EH (cell line): ENCODE data around the gene HSPB8.
A peak's percentile ranks its signal among the peaks of the same experiment; 100 is the strongest.
"Not testable (repeated sequence)": the region's sequence is repeated elsewhere in the genome, so short reads cannot be mapped to it uniquely, and the experiment has no call there.

ENCODE experiments used
- DNase-seq: peaks from one replicate; pipeline ENCODE4 v3.0.0-alpha.2; 2015; ENCODE audit warnings: low read depth

The HSPB8 gene

GRCh38 chr12:119206348-119207062 is 27.8 kb downstream of the HSPB8 start:
- DNase-seq: no peak

GRCh38 chr12:119207063-119207560 is 28.4 kb downstream of the HSPB8 start:
- no peak for DNase-seq

GRCh38 chr12:119208626-119209061 is 29.9 kb downstream of the HSPB8 start:
- DNase-seq: peak; percentile 33

- no peak for DNase-seq
These were observed 33.2 kb downstream of the HSPB8 start for GRCh38 chr12:119211884-119212283.

- DNase-seq: no peak
These were observed 37.4 kb downstream of the HSPB8 start for GRCh38 chr12:119216084-119216483.

- not testable (repeated sequence) for DNase-seq
These were observed 40.1 kb downstream of the HSPB8 start for GRCh38 chr12:119218875-119219274.

GRCh38 chr12:119222222-119222951 is 43.7 kb downstream of the HSPB8 start:
- no peak for DNase-seq

GRCh38 chr12:119225454-119225853 is 46.7 kb downstream of the HSPB8 start:
- no peak for DNase-seq

GRCh38 chr12:119227292-119227691 is 48.6 kb downstream of the HSPB8 start:
- DNase-seq: no peak

- no peak for DNase-seq
These were observed 50.5 kb downstream of the HSPB8 start for GRCh38 chr12:119229205-119229604.

GRCh38 chr12:119229837-119230236 is 51.1 kb downstream of the HSPB8 start:
- DNase-seq: peak; percentile 35

- no peak for DNase-seq
These were observed 52.1 kb downstream of the HSPB8 start for GRCh38 chr12:119230807-119231206.

- no peak for DNase-seq
These were observed 53.0 kb downstream of the HSPB8 start for GRCh38 chr12:119231774-119232173.

- no peak for DNase-seq
These were observed 56.5 kb downstream of the HSPB8 start for GRCh38 chr12:119235197-119235751.

- no peak for DNase-seq
These were observed 57.6 kb downstream of the HSPB8 start for GRCh38 chr12:119236372-119236771.

GRCh38 chr12:119239040-119239439 is 60.3 kb downstream of the HSPB8 start:
- DNase-seq: no peak

GRCh38 chr12:119241049-119241448 is 62.3 kb downstream of the HSPB8 start:
- no peak for DNase-seq

GRCh38 chr12:119241580-119242169 is 62.9 kb downstream of the HSPB8 start:
- no peak for DNase-seq
